ENCODE measurements around the gene C16orf95. TPM values are rescaled to one million over a fixed set of nuclear protein-coding genes. Genes with fewer than 3 reads are reported as not detected.
A peak's percentile ranks its signal among the peaks of the same experiment; 100 is the strongest.

The C16orf95 gene
- total and polyA plus RNA-seq, 2 of the 4 experiments (the other 2 are of a cell fraction), result 2.0 to 4.7 TPM

DNA sequence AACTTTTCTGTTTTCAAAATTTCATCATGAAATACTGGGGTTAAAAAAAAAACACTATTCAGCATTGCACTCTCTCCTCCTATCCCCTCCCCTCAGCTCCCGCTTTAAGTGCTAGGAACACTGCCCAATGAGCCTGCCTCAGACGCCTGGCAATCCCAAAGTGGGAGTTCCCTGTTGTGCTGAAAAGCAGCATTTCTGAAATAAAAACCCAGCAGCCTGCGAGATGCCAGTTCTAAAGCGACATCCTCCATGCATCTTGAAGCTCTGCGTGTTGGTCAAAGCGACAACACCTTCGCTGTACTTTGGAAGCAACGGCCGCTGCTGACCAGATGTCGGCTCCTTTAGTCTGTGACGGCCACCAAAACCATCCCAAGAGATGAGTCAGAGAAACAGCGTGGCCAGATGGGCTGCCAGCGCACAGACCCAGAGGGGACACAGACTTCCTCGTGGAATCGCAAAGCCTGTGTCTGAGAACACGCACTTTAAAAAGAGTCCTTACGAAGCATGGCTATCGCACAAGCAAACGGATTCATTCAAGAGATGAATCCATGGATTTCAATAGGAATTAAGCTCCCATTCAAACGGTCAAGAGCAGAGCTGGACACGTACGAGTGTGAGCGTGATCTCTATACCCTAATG, 33.6 kb upstream of the C16orf95 start:
- DNase-seq, result peak; percentile 43
- Histone ChIP-seq H3K18ac (ENCODE audit: low read depth, low read length) (no peak overlapping the region), H3K4me3 (ENCODE audit: insufficient read depth, low read depth, low read length) (no peak overlapping the region), H3K4me1 (ENCODE audit: control insufficient read depth, insufficient read depth, low read length) (peaks cover 4% of the 10 kb centered on the region; the same call in 1 of the 2 replicates), H4K5ac (ENCODE audit: low read depth, low read length) (no peak overlapping the region), H3K56ac (ENCODE audit: extremely low read depth, insufficient read depth, low read length) (no peak overlapping the region), H3K36me3 (ENCODE audit: control insufficient read depth, insufficient read depth, low read length) (peaks cover 17% of the 10 kb centered on the region; the same call in 1 of the 2 replicates), H3K4me2 (ENCODE audit: low read depth, low read length) (peak overlapping the region; percentile 34), H3K9ac (ENCODE audit: low read depth, low read length) (no peak overlapping the region), H3K79me1 (ENCODE audit: low read depth in 1 of 2, low read length in 2 of 2) (peaks cover 7 to 41% of the 10 kb centered on the region in 2 experiments; a peak in 3 of 4 replicates), H2AK5ac (ENCODE audit: low read depth, low read length) (no peak overlapping the region), H4K91ac (ENCODE audit: insufficient read depth, low read depth, low read length) (no peak overlapping the region), H3K23ac (ENCODE audit: low read depth, low read length) (no peak overlapping the region), H2AFZ (replicated peaks; ENCODE audit: low read length, poor library complexity) (peak overlapping the region; percentile 3), H3K9me3 (ENCODE audit: control insufficient read depth, insufficient read depth, low read length) (no peaks in the 10 kb centered on the region), H2BK120ac (ENCODE audit: low read depth, low read length) (no peak overlapping the region), H2BK5ac (ENCODE audit: low read depth, low read length, poor library complexity, severe bottlenecking) (no peak overlapping the region), H3K4ac (ENCODE audit: low read depth, low read length) (no peak overlapping the region), H3K9me1 (ENCODE audit: insufficient read depth, low read length) (peaks cover 15% of the 10 kb centered on the region; the same call in 1 of the 2 replicates), H3K27ac (ENCODE audit: insufficient read depth, low read length) (no peak overlapping the region), H4K8ac (ENCODE audit: low read depth in 2 of 2, low read length in 2 of 2) (no peak overlapping the region), H4K20me1 (ENCODE audit: insufficient read depth, low read length) (peaks cover 22% of the 10 kb centered on the region), H3K27me3 (ENCODE audit: control insufficient read depth, insufficient read depth, low read length) (no peaks in the 10 kb centered on the region), H3K14ac (replicated peaks; ENCODE audit: low read depth, low read length) (no peak overlapping the region), H2AK9ac (replicated peaks; ENCODE audit: low read depth, low read length, poor library complexity) (no peak overlapping the region), H2BK20ac (ENCODE audit: low read depth, low read length) (no peak overlapping the region), H2BK15ac (ENCODE audit: low read depth, low read length) (no peak overlapping the region)
- dilution Hi-C loops (cut with HindIII; ENCODE audit: low sequenced_read_pairs, unreplicated experiment), result no loop called here
- ATAC-seq (ENCODE audit: low read depth), result peak; percentile 29; the same call in 1 of the 2 replicates
- TF ChIP-seq MXI1 (IDR thresholded peaks at IDR 0.05; ENCODE audit: borderline replicate concordance, low read depth, low read length), result peak; percentile 80
- TF ChIP-seq, protein P1, sequence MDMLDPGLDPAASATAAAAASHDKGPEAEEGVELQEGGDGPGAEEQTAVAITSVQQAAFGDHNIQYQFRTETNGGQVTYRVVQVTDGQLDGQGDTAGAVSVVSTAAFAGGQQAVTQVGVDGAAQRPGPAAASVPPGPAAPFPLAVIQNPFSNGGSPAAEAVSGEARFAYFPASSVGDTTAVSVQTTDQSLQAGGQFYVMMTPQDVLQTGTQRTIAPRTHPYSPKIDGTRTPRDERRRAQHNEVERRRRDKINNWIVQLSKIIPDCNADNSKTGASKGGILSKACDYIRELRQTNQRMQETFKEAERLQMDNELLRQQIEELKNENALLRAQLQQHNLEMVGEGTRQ (IDR thresholded peaks at IDR 0.05; ENCODE audit: low read depth, low read length), result no peak
- intact Hi-C loops (cut with micrococcal nuclease), result no loop called here
- in situ Hi-C loops (cut with MboI; ENCODE audit: low sequenced_read_pairs), result no loop called here
- CTCF ChIA-PET, result no interaction called here
- WGBS, 2 experiments (ENCODE audit: extremely low coverage in 2 of 2, insufficient read length in 1 of 2), result 32% methylated on average over 12 of the region's 23 CpGs; no CpG with 5 or more reads in 1 of the 2 experiments
- POLR2A ChIA-PET (ENCODE audit: unreplicated experiment), result no interaction called here
- no TSS peak for BruUV-seq (replicated peaks)

Measured in IMR-90 (cell line).